Measurements from ENCODE around the gene GSG1.
A peak's percentile ranks its signal among the peaks of the same experiment; 100 is the strongest.
"Not testable (repeated sequence)": the region's sequence is repeated elsewhere in the genome, so short reads cannot be mapped to it uniquely, and the experiment has no call there.

The GSG1 gene

DNA sequence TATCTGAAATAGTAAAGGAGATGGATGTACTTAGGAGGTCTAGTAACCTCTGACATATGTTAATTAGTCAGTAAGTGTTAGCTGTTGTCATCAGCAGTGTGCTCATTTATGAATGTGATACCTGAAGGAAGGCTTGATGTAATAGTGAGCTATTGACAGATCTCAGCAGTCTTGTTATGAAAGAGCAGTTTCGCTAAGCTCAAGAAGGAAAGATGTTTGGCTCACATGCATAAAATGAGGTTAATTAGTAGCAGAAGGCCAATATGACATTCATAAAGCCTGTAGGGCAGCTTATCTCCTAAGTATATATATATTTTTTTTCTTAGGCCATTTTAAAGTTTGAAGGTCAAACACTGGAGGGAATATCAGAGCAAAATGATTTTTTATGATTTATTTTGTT, 56.5 kb downstream of the GSG1 start:
- no peak for DNase-seq

DNA sequence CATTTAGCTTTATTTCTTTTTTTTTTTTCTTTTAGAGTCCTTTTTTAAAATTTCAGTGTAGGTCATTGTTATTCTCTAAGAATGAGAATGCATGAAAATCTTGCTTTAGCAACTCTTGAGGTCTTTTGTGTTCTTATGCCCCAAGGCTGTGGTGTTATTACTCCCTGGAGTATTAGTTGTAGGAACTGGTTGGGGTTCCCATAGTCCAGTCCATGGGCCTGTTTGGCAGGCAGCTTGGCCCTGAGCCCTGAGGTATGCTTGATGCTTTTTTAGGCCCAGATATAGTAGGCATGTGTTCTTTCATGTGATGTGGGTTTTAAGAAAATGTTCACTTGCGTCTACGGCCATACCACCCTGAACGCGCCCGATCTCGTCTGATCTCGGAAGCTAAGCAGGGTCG, 57.7 kb downstream of the GSG1 start:
- DNase-seq = no peak

GRCh38 chr12:13044906-13045299, 58.6 kb downstream of the GSG1 start:
- no peak for DNase-seq

DNA sequence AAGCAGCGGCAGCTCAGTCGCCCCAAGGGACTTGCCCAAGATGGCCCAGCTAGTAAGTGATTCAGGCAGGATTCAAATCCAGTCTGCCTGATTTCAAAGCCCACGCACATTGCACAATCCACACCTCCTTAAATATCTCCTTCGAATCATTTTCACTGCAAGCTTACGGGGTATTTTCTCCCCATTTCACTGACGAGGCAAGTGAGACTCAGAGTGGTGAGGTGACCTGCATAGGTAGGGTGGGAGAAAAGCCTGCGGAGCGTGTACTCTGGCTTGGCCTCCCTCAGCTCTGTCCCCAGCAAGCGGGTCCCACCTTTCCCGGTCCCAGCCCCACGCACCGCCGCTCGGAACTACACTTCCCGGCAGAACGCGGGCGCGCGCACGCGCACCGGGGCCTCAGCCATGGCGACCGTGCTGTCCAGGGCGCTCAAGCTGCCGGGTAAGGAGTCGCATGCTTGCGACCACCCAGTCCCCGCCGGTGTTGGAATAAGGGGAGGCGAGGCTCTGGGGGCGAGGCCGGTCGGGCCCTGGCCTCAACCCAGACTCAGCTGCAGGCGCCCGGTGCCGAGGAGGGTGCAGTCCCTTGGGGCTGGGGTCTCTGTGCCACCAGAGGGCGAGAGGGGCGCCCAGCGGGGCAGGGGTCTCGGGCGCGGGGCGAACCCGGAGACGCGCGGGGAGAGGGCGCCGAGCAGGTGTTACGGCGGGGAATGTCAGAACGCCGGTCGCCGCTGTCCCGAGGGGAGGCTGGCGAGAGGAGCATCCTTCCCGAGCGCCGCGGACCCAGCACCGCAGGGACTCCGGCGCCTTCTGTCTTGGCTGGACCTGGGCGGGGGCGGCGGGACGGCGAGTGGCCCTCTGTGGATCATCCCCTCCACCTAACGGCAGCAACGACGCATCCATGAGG, 59.2 kb downstream of the GSG1 start, which contains the start of gene FAM234B:
Gene FAM234B, plus strand, starts transcription at position 380 of the 904 bp plus-strand sequence. Its CDS starts 23 bp downstream, at position 403.
- peak; percentile 77 for DNase-seq

- no peak for DNase-seq
Measured at GRCh38 chr12:13042666-13043230, 60.7 kb downstream of the GSG1 start.

GRCh38 chr12:13041224-13041623, 62.2 kb downstream of the GSG1 start:
- no peak for DNase-seq

GRCh38 chr12:13039328-13039956, 64.0 kb downstream of the GSG1 start:
- no peak for DNase-seq

- DNase-seq = no peak
Measured at GRCh38 chr12:13038491-13039161, 64.8 kb downstream of the GSG1 start.

- no peak for DNase-seq
Measured at GRCh38 chr12:13036881-13037280, 66.6 kb downstream of the GSG1 start.

DNA sequence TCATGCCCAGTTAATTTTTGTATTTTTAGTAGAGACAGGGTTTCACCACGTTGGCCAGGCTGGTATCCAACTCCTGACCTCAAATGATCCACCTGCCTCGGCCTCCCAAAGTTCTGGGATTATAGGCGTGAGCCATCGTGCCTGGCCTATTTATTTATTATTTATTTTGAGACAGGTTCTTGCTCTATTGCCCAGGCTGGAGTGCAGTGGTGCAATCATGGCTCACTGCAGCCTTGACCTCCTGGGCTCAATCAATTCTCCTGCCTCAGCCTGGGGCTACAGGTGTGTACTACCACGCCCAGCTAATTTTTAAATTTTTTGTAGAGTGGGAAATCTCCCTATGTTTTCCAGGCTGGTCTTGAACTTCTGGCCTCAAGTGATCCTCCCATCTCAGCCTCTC, 68.1 kb downstream of the GSG1 start:
- not testable (repeated sequence) for DNase-seq

All from stimulated activated CD4-positive, alpha-beta T cell treated with anti-CD3 and anti-CD28 coated beads, Interleukin-4, amount 100 ng/mL, for 24 hours (primary cell).